ENCODE results near the gene MEI1. TPM values are rescaled to one million over a fixed set of nuclear protein-coding genes. Genes with fewer than 3 reads are reported as not detected.
"Not testable (repeated sequence)": the region's sequence is repeated elsewhere in the genome, so short reads cannot be mapped to it uniquely, and the experiment has no call there.

Gene MEI1
- total RNA-seq, 1 donor = 0.36 TPM

GRCh38 chr22:41731609-41732008 is 32.3 kb downstream of the MEI1 start:
- TF ChIP-seq CTCF (IDR thresholded peaks at IDR 0.05; ENCODE audit: extremely low read depth, low read depth, low read length) = no peak
- H3K4me3 ChIP-seq (ENCODE audit: insufficient read depth, low read length) = no peak overlapping the region
- H3K36me3 ChIP-seq (ENCODE audit: insufficient read depth, low read length) = no peaks in the 10 kb centered on the region
- no peaks in the 10 kb centered on the region for H3K4me1 ChIP-seq (ENCODE audit: insufficient read depth, low read length)
- H3K79me2 ChIP-seq (ENCODE audit: insufficient read depth, low read length) = no peaks in the 10 kb centered on the region
- H4K20me1 ChIP-seq (ENCODE audit: insufficient read depth, low read length) = no peaks in the 10 kb centered on the region
- no peak overlapping the region for H3K4me2 ChIP-seq (ENCODE audit: insufficient read depth, low read length)
- no peaks in the 10 kb centered on the region for H3K9me3 ChIP-seq (ENCODE audit: low read depth, low read length)
- no peak overlapping the region for H3K27ac ChIP-seq (ENCODE audit: low read depth, low read length)
- no peaks in the 10 kb centered on the region for H3K27me3 ChIP-seq (ENCODE audit: insufficient read depth, low read length)
- DNase-seq (ENCODE audit: insufficient read length, low spot score, missing footprints) = no peak
- no peak overlapping the region for H2AFZ ChIP-seq (ENCODE audit: low read length)

GRCh38 chr22:41732096-41732772 is 32.9 kb downstream of the MEI1 start:
- TF ChIP-seq CTCF (IDR thresholded peaks at IDR 0.05; ENCODE audit: extremely low read depth, low read depth, low read length) = no peak
- H3K79me2 ChIP-seq (ENCODE audit: insufficient read depth, low read length) = no peaks in the 10 kb centered on the region
- H3K27me3 ChIP-seq (ENCODE audit: insufficient read depth, low read length) = no peaks in the 10 kb centered on the region
- no peak overlapping the region for H3K27ac ChIP-seq (ENCODE audit: low read depth, low read length)
- H4K20me1 ChIP-seq (ENCODE audit: insufficient read depth, low read length) = no peaks in the 10 kb centered on the region
- H2AFZ ChIP-seq (ENCODE audit: low read length) = no peak overlapping the region
- no peaks in the 10 kb centered on the region for H3K36me3 ChIP-seq (ENCODE audit: insufficient read depth, low read length)
- H3K4me3 ChIP-seq (ENCODE audit: insufficient read depth, low read length) = no peak overlapping the region
- H3K4me1 ChIP-seq (ENCODE audit: insufficient read depth, low read length) = no peaks in the 10 kb centered on the region
- no peaks in the 10 kb centered on the region for H3K9me3 ChIP-seq (ENCODE audit: low read depth, low read length)
- H3K4me2 ChIP-seq (ENCODE audit: insufficient read depth, low read length) = no peak overlapping the region
- DNase-seq (ENCODE audit: insufficient read length, low spot score, missing footprints) = no peak

- H2AFZ ChIP-seq (ENCODE audit: low read length); H3K36me3 ChIP-seq (ENCODE audit: insufficient read depth, low read length); H3K4me1 ChIP-seq (ENCODE audit: insufficient read depth, low read length); H3K4me2 ChIP-seq (ENCODE audit: insufficient read depth, low read length); H3K9me3 ChIP-seq (ENCODE audit: low read depth, low read length); DNase-seq (ENCODE audit: insufficient read length, low spot score, missing footprints); H3K79me2 ChIP-seq (ENCODE audit: insufficient read depth, low read length); H3K27me3 ChIP-seq (ENCODE audit: insufficient read depth, low read length); H3K27ac ChIP-seq (ENCODE audit: low read depth, low read length); H4K20me1 ChIP-seq (ENCODE audit: insufficient read depth, low read length); H3K4me3 ChIP-seq (ENCODE audit: insufficient read depth, low read length): not testable (repeated sequence)
Observed at GRCh38 chr22:41733241-41733640, 33.9 kb downstream of the MEI1 start.

- TF ChIP-seq CTCF (IDR thresholded peaks at IDR 0.05; ENCODE audit: extremely low read depth, low read depth, low read length) = no peak
- H3K27me3 ChIP-seq (ENCODE audit: insufficient read depth, low read length) = peaks cover 19% of the 10 kb centered on the region
- H3K4me3 ChIP-seq (ENCODE audit: insufficient read depth, low read length) = no peak overlapping the region
- no peaks in the 10 kb centered on the region for H3K4me1 ChIP-seq (ENCODE audit: insufficient read depth, low read length)
- H3K27ac ChIP-seq (ENCODE audit: low read depth, low read length) = no peak overlapping the region
- no peaks in the 10 kb centered on the region for H4K20me1 ChIP-seq (ENCODE audit: insufficient read depth, low read length)
- no peaks in the 10 kb centered on the region for H3K9me3 ChIP-seq (ENCODE audit: low read depth, low read length)
- H3K36me3 ChIP-seq (ENCODE audit: insufficient read depth, low read length) = no peaks in the 10 kb centered on the region
- H3K4me2 ChIP-seq (ENCODE audit: insufficient read depth, low read length) = no peak overlapping the region
- no peaks in the 10 kb centered on the region for H3K79me2 ChIP-seq (ENCODE audit: insufficient read depth, low read length)
- no peak overlapping the region for H2AFZ ChIP-seq (ENCODE audit: low read length)
- DNase-seq (ENCODE audit: insufficient read length, low spot score, missing footprints) = no peak
Observed at GRCh38 chr22:41739576-41739975, 40.3 kb downstream of the MEI1 start.

All from osteoblast (primary cell).